Stimulated activated naive CD4-positive, alpha-beta T cell treated with Interleukin-2 at 50 U/mL for 16 hours (primary cell): ENCODE measurements around the gene MCHR1.
"Not testable (repeated sequence)": the region's sequence is repeated elsewhere in the genome, so short reads cannot be mapped to it uniquely, and the experiment has no call there.

Experiments
- DNase-seq: peaks from one replicate; lab custom pipeline; 2025; lab: John Stamatoyannopoulos, UW

MCHR1 gene

DNA sequence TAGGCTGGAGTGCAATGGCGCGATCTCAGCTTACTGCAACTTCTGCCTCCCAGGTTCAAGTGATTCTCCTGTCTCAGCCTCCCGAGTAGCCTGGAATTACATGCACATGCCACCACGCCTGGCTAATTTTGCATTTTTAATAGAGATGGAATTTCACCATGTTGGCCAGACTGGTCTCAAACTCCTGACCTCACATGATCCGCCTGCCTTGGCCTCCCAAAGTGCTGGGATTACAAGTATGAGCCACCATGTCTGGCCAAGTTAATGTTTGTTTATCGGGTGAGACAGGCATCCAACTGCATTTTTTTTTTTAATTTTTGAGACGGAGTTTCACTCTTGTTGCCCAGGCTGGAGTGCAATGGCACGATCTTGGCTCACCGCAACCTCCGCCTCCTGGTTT lies 22.6 kb upstream of the MCHR1 start:
- DNase-seq = not testable (repeated sequence)

DNA sequence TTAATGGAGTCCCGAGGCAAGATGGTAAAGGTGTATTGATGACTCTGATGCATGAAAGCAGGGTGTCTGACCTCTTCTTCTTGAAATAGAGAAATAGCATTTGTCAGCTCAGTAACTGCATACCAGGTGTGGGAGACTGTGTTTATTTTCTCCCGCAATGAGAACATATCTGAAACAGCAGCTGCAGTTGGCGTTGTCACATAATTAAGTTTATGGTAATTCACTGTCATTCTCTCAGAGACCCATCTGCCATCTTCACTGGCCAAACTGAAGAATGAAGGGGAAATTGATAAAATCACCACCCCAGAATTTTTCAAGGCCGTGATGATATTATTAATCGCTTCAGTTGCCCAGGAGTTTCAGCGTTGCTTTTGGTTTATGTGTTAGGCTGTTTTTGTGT lies 20.1 kb upstream of the MCHR1 start:
- DNase-seq = no peak

DNA sequence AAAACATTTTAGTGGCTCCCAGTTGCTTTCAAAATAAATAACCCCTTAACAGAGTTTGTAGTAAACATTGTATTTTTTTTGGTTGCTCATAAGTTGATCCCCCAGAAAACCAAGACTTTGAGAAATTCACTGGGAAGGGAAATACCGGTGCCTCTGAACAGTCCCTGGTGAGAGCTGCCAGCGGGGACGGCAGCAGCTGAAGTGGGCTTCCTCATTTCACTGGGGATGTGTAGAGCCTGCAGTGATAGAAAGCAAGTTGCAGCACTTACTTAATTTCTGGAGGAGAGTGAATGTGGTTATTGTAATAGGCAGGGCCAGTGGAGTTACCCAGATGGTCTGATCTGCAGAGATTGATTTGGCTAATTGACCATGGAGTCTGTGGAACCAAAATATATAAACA lies 18.6 kb upstream of the MCHR1 start:
- DNase-seq = no peak

DNA sequence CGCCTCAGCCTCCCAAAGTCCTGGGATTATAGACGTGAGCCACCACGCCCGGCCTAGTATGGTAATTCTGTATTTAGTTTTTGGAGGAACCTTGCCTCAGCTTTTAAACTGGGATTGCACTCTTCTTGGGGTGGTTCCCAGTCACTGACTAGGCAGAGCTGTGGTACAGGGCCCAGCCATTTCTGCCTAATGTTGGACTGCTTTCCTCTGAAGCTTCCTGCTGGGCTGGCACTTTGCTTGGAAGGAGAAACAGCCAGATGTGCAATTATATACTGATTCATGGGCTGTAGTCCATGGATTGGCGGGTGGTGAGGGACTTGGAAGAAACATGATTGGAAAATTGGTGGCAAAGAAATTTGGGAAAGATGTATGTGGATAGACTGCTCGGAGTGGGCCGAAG lies 17.6 kb upstream of the MCHR1 start:
- no peak for DNase-seq

DNA sequence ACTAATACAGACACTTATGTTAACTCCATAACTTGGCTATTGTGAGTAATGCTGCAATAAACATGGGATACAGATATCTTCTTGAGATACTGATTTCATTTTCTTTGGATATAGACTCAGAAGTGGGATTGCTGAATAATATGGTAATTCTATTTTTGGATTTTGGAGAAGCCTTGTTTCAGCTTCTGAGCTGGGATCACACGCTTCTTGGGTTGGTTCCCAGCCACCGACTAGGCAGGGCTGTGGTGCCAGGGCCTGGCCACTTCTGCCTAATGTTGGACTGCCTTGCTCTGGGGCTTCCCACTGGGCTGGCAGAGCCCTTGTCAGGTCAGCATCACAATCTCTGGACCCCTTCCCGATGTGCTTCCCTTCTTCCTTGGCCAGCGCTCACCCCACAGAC lies 14.0 kb upstream of the MCHR1 start:
- no peak for DNase-seq

DNA sequence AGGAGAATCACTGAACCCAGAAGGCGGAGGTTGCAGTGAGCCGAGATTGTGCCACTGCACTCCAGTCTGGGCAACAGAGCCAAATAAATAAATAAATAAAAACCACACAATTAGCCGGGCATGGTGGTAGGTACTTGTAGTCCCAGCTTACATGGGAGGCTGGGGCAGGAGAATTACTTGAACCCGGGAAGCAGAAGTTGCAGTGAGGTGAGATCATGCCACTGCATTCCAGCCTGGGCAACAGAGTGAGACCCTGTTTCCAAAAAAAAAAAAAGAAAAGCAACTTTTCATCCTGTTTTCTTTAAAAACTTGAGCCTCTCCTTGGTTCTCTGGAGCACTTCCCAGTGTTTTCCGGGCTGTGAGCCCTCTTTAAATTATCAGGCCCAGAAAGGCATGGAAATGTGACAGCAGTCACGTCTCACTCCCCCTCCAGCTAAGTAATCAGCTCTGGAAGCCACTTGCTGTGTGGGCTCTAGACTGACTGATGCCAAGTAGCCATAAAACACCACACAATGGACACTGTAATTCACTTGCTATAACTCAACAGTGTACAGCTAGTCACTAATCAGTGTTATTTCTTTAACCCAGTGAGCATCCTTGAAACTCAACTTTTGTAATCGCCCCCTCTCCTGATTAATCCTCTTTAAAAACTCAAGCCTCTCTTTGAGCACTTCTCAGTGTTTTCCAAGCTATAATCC lies 13.0 kb upstream of the MCHR1 start:
- no peak for DNase-seq

DNA sequence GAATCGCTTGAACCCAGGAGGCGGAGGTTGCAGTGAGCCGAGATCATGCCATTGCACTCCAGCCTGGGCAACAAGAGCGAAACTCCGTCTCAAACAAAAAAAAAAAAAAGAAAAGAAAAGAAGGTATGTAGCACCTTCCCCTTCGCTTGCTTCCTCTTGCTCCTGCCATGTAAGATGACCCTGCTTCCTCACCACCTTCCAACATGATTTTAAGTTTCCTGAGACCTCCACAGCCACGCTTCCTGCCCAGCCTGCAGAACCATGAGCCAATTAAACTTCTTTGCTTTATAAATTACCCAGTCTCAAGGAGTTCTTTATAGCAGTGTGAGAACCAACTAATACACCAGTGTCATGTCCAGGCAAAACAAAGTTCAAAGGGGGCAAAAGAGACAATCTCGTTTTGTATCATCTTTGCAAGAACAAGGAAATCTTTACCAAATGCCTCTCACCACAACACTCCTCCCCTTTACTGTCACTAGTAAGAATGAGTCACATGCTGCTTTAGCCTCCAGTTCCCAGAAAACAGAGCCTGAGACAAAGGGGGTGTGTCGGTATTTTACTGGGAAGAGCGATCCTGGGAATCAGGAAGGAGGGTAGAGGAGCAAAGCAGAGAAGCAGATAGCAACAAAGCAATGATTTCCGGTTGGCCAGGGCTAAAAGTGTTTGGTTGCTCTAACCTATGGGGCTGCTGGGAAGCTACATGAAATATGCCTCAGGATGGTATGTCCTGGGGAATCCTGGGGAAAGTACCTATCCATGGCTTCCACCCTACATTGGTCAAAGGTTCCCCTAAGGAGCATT lies 10.5 kb upstream of the MCHR1 start:
- no peak for DNase-seq

DNA sequence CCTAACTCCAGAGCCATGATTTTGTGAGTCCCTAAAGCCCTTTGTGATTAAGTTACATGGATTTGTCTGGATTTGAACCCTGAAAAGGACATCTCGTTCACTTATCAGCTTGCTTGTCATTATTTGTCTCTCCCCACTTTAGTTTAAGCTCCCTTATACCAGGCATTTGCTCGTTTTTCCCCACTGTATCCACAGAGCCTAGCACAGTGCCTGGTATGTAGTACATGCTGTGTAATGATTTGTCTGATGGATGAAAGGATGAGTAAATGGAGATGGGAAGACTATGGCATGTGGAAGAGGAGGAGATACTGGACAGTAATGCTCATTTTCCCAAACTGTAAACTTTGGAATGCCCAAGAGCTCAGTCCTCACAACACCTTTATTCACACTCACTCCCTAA lies 9.2 kb upstream of the MCHR1 start:
- no peak for DNase-seq

DNA sequence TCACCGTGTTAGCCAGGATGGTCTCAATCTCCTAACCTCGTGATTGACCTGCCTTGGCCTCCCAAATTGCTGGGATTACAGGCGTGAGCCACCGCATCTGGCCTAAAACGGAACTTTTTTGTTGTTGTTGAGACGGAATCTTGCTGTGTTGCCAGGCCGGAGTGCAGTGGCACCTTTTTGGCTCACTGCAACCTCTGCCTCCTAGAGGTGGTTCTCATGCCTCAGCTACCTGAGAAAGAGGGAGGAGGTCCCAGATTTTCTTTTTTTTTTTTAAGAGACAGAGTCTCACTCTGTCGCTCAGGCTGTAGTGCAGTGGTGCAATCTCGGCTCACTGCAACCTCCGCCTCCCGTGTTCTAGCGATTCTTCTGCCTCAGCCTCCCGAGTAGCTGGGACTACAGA lies 7.9 kb upstream of the MCHR1 start:
- DNase-seq = no peak

DNA sequence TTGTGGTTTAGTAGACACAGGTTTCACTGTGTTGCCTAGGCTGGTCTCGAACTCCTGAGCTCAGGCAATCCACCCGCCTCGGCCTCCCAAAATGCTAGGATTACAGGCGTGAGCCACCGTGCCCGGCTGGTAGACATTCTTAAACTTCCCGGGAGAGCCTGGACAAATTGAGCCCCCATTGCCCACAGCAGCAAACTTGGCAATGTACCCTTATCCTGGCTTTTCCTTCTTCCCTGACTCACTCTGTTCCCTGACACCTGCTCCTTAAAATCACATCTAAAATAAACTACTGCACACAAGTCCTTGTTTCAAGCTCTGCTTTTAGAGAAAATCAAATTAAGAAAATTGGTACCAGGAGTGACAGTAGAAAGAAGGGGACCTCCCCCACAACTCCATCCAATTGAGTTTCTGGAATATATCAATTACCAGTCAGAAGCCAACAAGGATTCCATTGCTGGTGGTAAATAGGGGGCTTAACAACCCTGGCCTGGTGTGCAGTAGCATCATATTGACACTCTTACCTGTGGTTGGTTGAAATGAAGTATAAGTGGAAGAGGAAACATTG lies 7.4 kb upstream of the MCHR1 start:
- DNase-seq = no peak

DNA sequence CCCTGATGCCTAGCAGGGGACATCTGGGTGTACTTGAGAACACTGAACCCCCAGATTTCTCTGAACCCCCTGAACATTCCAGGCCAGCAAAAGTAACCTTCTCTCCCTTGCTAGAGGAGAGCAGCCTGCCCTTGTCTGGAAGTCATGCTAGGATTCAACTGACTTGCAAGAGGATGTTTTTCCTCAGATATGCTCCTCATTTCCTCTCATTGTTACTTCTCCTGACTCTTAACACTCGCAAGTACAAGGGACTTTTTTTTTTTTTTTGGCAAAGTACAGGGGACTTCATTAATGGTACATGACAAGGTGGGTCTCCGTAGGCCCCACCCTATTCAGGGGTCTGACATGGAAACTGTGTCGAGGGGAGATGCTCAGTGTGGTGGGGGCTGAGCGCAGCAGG lies 6.3 kb upstream of the MCHR1 start:
- DNase-seq = no peak

DNA sequence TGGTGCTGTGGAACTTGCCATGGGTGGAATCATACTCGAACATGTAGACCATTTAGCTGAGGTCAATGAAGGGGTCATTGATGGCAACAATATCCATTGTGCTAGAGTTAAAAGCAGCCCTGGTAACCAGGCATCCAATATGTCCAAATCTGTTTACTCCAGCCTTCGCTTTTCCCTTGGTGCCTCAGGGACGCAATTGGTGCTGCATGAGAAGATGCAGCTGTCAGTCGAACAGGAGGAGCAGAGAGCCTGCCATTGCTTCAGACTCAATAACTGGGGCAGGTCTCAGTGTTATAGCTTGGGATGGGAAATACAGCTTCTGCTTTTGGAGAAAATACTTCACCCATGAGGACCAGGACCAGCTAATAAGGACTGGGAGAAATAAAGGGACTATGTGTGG lies 5.0 kb upstream of the MCHR1 start:
- no peak for DNase-seq

DNA sequence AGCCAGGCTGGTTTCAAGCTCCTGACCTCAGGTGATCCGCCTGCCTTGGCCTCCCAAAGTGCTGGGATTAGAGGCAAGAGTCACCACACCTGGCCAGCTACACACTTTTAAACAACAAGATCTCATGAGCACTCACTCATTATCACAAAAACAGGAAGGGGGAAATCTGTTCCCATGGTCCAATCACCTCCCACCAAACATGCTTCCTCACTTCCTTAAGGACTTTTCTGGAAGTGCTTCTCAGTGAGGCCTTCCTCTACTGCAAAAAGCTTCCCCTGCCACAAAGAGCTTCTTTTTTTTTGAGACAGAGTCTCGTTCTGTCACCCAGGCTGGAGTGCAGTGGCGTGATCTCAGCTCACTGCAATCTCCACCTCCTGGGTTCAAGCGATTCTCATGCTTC lies 3.1 kb upstream of the MCHR1 start:
- not testable (repeated sequence) for DNase-seq

DNA sequence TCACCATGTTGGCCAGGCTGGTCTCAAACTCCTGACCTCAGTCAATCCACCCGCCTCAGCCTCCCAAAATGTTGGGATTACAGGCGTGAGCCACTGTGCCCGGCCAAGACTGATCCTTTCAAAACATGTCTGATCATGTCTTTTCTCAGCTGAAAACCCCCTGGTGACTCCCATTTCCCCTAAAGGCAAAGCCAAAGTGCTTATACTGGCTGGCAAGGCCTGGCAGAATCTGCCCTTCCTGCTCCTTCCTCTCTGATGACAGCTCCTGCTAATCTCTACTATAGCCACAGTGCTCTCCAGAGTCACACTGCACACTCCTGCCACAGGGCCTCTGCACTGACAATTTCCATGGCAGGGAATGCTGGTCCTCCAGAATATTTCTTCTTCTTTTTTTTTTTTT lies 2.6 kb upstream of the MCHR1 start:
- no peak for DNase-seq

DNA sequence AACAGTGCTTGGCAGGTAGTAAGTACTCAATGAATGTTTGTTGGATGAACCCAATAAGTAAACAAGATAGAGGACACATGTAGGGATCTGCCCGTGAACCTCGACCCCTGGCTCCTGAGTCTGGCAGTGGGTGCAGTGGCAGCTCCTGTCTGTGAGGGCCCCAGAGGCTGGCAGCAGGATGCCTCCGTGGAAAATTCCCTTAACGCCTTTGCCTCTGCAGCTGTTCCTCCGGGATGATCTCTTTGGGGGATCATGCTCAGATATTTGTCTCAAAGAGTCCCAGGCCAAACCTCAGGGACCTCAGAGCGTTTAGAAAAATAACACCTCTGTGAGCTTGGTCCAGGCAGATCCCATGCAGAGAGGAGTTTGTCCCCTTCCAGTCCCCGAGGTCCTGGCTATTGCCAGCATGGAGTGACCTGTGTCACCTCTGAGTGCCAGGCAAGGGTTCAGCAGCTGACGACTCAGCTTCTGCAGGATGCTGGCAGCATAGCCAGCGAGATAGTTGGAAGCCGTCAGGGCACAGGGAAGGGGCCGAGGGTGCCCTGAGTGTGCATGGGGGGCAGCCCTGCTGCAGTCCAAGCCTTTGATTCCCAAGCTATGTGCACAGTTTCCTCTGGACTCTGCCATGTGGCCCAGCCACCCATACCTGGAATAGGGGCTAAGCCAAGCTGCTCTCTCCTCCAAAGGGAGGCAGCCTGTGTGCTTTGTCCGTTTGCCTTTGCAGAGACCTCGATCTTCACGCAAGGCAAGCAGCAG lies 613 bp upstream of the MCHR1 start:
- DNase-seq = no peak

DNA sequence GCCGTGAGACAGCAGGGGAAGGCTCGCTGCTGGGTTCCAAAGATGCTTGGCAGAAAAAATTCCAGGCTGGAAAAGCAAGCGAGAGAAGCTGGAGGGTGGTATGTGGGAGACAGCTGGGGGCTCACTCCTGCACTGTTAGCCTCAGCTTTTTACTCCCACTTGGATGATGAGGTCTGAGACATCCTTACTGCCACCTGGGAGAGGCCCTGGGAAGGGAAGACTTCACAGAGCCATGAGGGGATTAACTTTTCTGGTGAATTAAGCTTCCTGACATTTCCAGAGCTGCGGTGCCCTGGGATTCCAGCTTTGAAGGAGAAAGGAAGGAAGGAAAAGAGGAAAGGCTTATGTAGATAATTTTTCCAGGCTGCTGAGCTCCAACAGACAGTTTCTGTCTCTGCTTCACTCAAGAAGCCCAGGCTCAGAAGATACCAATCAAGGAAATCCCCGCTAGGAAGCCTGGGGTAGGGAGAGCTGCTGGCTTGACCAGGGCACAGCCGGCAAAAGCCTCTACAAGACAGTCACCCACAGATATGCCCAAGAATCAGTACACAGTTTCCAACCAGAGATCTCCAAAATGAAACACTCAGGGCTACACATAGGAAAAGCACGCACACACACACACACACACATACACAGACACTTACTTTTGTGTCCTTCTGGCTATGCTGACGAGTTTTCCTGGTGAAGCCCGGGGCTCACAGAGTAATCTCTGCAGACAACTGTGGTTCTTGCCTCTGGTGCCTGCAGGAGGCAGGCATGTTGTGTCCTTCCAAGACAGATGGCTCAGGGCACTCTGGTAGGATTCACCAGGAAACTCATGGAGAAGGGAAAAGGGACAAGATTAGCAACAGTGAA lies 907 bp downstream of the MCHR1 start:
- no peak for DNase-seq

DNA sequence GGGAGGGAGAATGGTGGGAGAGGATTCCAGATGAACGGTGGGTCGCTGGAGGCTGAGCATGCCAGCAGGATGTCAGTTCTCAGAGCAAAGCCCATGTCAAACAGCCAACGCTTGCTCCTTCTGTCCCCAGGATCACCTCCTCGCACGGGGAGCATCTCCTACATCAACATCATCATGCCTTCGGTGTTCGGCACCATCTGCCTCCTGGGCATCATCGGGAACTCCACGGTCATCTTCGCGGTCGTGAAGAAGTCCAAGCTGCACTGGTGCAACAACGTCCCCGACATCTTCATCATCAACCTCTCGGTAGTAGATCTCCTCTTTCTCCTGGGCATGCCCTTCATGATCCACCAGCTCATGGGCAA lies 1.5 kb downstream of the MCHR1 start:
- DNase-seq = no peak

DNA sequence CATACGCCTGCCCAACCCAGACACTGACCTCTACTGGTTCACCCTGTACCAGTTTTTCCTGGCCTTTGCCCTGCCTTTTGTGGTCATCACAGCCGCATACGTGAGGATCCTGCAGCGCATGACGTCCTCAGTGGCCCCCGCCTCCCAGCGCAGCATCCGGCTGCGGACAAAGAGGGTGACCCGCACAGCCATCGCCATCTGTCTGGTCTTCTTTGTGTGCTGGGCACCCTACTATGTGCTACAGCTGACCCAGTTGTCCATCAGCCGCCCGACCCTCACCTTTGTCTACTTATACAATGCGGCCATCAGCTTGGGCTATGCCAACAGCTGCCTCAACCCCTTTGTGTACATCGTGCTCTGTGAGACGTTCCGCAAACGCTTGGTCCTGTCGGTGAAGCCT lies 2.2 kb downstream of the MCHR1 start:
- no peak for DNase-seq

DNA sequence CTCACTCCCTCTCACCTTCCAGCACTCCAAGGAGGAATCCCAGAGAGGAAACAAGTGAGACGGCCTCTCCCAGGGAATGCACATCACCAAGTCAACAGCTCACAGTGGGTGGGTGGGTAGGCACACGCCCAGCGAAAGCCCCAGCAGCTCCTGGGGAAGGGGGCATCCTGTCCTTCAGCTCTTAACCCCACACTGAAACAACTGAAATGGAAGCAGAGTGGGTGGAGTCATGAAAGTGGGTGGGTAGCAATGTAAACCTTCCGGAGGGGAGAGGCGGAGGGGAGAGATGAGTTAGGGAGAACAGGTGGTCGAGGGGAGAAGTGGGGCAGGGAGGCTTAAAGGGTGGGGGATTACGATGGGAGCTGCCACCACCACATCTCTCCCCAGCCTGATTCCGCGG lies 5.4 kb downstream of the MCHR1 start:
- no peak for DNase-seq

DNA sequence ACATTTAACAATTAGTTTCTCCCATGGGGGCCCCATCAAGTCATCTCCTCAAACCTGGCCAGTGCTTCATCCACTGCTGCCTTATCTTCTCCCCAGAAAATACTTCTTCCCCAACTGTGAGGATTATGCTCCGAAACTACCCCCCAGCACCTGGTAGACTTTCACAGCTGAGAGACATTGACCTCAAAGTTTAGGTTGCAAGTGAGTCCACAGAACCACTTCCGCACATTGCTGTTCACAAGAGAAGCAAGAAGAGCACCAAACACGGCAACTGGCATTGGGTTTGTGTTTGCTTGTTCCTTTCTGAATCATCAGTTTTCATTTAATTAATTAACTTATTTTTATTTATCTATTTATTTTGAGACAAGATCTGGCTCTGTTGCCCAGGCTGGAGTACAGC lies 6.1 kb downstream of the MCHR1 start:
- DNase-seq = no peak

DNA sequence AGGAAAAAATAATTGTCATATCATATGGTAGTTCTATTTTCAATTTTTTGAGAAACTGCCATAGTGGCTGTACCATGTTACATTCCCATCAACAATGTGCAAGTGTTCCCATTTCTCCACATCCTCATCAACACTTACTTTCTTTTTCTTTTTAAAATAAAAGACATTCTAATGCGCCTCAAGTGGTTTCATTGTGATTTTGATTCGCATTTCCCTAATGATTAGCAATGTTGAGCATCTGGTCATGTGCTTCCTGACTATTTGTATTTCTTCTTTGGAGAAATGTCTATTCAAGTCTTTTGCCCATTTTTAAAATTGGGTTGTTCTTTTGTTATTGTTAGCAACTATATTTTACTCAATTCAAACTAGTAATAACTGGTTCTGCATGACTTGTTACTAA lies 8.4 kb downstream of the MCHR1 start:
- no peak for DNase-seq

DNA sequence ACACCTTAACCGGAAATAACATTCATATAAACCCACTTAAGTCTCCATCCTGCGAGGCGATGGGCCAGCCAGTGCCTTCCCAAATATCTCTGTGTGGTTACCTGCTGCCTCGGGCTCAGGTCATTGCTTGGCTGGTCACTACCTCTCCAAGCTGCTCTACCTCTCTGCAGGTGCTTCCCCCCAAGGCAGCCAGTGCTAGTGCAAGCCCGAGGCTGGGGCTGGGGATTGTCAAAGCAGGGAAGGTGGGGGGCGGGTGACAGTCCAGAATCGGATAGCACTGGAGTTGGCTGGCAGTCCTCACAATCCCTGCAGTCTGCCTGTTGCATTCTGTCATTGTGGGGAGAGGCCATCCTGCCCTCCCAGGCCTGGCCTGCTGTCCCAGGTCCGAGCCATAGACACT lies 11.1 kb downstream of the MCHR1 start:
- no peak for DNase-seq
